Measurements from ENCODE around the gene PTPRN2. TPM values are rescaled to one million over a fixed set of nuclear protein-coding genes. Genes with fewer than 3 reads are reported as not detected.

The PTPRN2 gene
- total and polyA plus RNA-seq, 9 of the 15 experiments (the other 6 are each of a cell fraction or from before 2014, with no cell fraction given): not detected

- TF ChIP-seq DEAF1 (CRISPR knock-in tag; IDR thresholded peaks at IDR 0.05) (no peak), RBM25 (IDR thresholded peaks at IDR 0.05; ENCODE audit: low read depth, low read length, severe bottlenecking) (no peak), PPARD (CRISPR knock-in tag; IDR thresholded peaks at IDR 0.05) (no peak), ZNF589 (CRISPR knock-in tag; IDR thresholded peaks at IDR 0.05; ENCODE audit: low read depth) (no peak), JUN (IDR thresholded peaks at IDR 0.05; ENCODE audit: borderline replicate concordance, low read depth, low read length) (no peak), JUN (CRISPR knock-in tag; IDR thresholded peaks at IDR 0.05; ENCODE audit: borderline replicate concordance) (no peak), DDX20 (tag; IDR thresholded peaks at IDR 0.05; ENCODE audit: low read depth) (no peak), SMARCE1 (IDR thresholded peaks at IDR 0.05) (no peak)
Measured at GRCh38 chr7:158390460-158390859, 197.2 kb downstream of the PTPRN2 start (continued).

- H3K27me3 ChIP-seq (ENCODE audit: control insufficient read depth in 2 of 2, insufficient read depth in 2 of 2, low read length in 2 of 2): peaks cover 33 to 78% of the 10 kb centered on the region in 2 experiments; a peak in 4 of 5 replicates
- H3K9me1 ChIP-seq (ENCODE audit: control insufficient read depth, insufficient read depth, low read length): no peaks in the 10 kb centered on the region
- no peak overlapping the region for H3K27ac ChIP-seq (ENCODE audit: extremely low read depth, low read depth, low read length)
- POLR2A ChIA-PET: interaction anchor here (0.8 to 1.2 kb wide), 2 partner anchors 10 to 91 kb away, joined by 3 to 4 read pairs; no protein-coding TSS in a partner anchor
- H2AFZ ChIP-seq (ENCODE audit: low read depth, low read length): no peak overlapping the region
- H3K4me2 ChIP-seq (ENCODE audit: insufficient read depth, low read length): no peak overlapping the region
- in situ Hi-C loops (cut with MboI): no loop called here
- ATAC-seq: no peak
- no peaks in the 10 kb centered on the region for H3K9me3 ChIP-seq (replicated peaks; ENCODE audit: control insufficient read depth, insufficient read depth, low read depth, low read length)
- H3K36me3 ChIP-seq (ENCODE audit: control insufficient read depth, insufficient read depth, low read length): no peaks in the 10 kb centered on the region
- intact Hi-C loops (cut with micrococcal nuclease): no loop called here
- DNase-seq (ENCODE audit: extremely low read depth in 1 of 4, low spot score in 3 of 4): no peak
- CTCF ChIA-PET (ENCODE audit: low intra/inter-chr PET ratio): no interaction called here
- H3K79me2 ChIP-seq (ENCODE audit: control insufficient read depth, insufficient read depth, low read length): no peaks in the 10 kb centered on the region
- H3K9ac ChIP-seq (ENCODE audit: insufficient read depth in 1 of 2, low read depth in 2 of 2, low read length in 2 of 2): no peak overlapping the region
- BruUV-seq (replicated peaks): no TSS peak
- no peak for FAIRE-seq
- peaks cover 0 to 2% of the 10 kb centered on the region in 2 experiments; a peak in 1 of 5 replicates for H3K4me1 ChIP-seq (replicated peaks in 1 of 2; ENCODE audit: control insufficient read depth in 2 of 2, insufficient read depth in 2 of 2, low read length in 2 of 2)
- H3K4me3 ChIP-seq: no peak overlapping the region
- H4K20me1 ChIP-seq (replicated peaks; ENCODE audit: control insufficient read depth, insufficient read depth, low read length): peaks cover 3% of the 10 kb centered on the region; the same call in 1 of the 2 replicates
- WGBS (ENCODE audit: insufficient coverage, low coverage, missing lambda C conversion rate): under 1% methylated on average over 35 of the region's 35 CpGs
- TF ChIP-seq HIVEP1 (CRISPR knock-in tag; IDR thresholded peaks at IDR 0.05) (no peak), ZNF12 (CRISPR knock-in tag; IDR thresholded peaks at IDR 0.05) (no peak), PHB (CRISPR knock-in tag; IDR thresholded peaks at IDR 0.05) (no peak), GTF2B (IDR thresholded peaks at IDR 0.05; ENCODE audit: extremely low read depth, insufficient read length) (no peak), PATZ1 (CRISPR knock-in tag; IDR thresholded peaks at IDR 0.05; ENCODE audit: borderline replicate concordance) (no peak)
Measured at GRCh38 chr7:158389514-158390425, 197.9 kb downstream of the PTPRN2 start.
